Liver (tissue), 9 donors: ENCODE measurements around the gene ZSCAN21. TPM values are rescaled to one million over a fixed set of nuclear protein-coding genes. Genes with fewer than 3 reads are reported as not detected.

Experiments
- DNase-seq: peaks from one replicate; pipeline ENCODE4 v3.0.0-alpha.2; 2017; ENCODE audit warnings: low spot score
- H3K27ac ChIP-seq, 2 donors: one replicate each; pipeline ENCODE4 v1.7.0; 2013; ENCODE audit warnings: inconsistent platforms in 2 of 2, low read length in 2 of 2, control low read depth in 1 of 2, low read depth in 1 of 2, mild to moderate bottlenecking in 1 of 2
- H3K27me3 ChIP-seq, 4 donors: one replicate each; pipeline versions ENCODE4 v1.6.1 to v1.7.0; 2013; ENCODE audit warnings: low read length in 3 of 4, inconsistent platforms in 1 of 4, mild to moderate bottlenecking in 1 of 4, moderate library complexity in 1 of 4; ENCODE audit not compliant: control insufficient read depth in 4 of 4, insufficient read depth in 4 of 4
- H3K36me3 ChIP-seq, 4 donors: one replicate each; pipeline versions ENCODE4 v1.6.1 to v1.7.0; 2013; ENCODE audit warnings: low read length in 3 of 4, mild to moderate bottlenecking in 3 of 4, low read depth in 1 of 4, moderate library complexity in 1 of 4; ENCODE audit not compliant: control insufficient read depth in 4 of 4, insufficient read depth in 3 of 4
- H3K4me1 ChIP-seq, 4 donors: one replicate each; pipeline versions ENCODE4 v1.6.1 to v1.7.0; 2013; ENCODE audit warnings: low read length in 3 of 4, mild to moderate bottlenecking in 3 of 4, moderate library complexity in 1 of 4; ENCODE audit not compliant: control insufficient read depth in 4 of 4, insufficient read depth in 4 of 4
- H3K4me3 ChIP-seq, 3 donors: one replicate each; pipeline versions ENCODE4 v1.6.1 to v1.7.0; 2013; ENCODE audit warnings: low read length in 3 of 3, control low read depth in 1 of 3, low read depth in 1 of 3, mild to moderate bottlenecking in 1 of 3
- H3K9ac ChIP-seq, 2 donors: one replicate each; pipeline ENCODE4 v1.7.0; 2013; ENCODE audit warnings: low read length in 2 of 2, mild to moderate bottlenecking in 2 of 2, moderate library complexity in 2 of 2, control low read depth in 1 of 2, low read depth in 1 of 2
- H3K9me3 ChIP-seq, 4 donors: one replicate each; pipeline versions ENCODE4 v1.6.1 to v1.7.0; 2013; ENCODE audit warnings: low read length in 3 of 4; ENCODE audit not compliant: control insufficient read depth in 4 of 4
- ATF3 ChIP-seq: IDR thresholded peaks from 2 replicates; pipeline ENCODE4 v1.6.1; 2016; ENCODE audit warnings: antibody characterized with exemption
- CTCF ChIP-seq: fragments of 150-350 bp; IDR thresholded peaks from 2 replicates; pipeline ENCODE4 v1.5.1; 2017; ENCODE audit warnings: improper control_type of control experiment, low read depth, low read length; ENCODE audit not compliant: missing input control
- EGR1 ChIP-seq, 2 donors: IDR thresholded peaks; 2 replicates each; pipeline ENCODE4 v1.6.1; 2016 to 2018; ENCODE audit warnings: antibody characterized with exemption in 2 of 2, low read depth in 2 of 2
- FOXA1 ChIP-seq: IDR thresholded peaks from 2 replicates; pipeline ENCODE4 v1.6.1; 2016; ENCODE audit warnings: antibody characterized with exemption
- FOXA2 ChIP-seq: IDR thresholded peaks from 2 replicates; pipeline ENCODE4 v1.6.1; 2016; ENCODE audit warnings: antibody characterized with exemption
- GABPA ChIP-seq, 2 donors: IDR thresholded peaks in 1 of 2; conservative IDR thresholded peaks in 1 of 2; 2 replicates each; pipeline ENCODE4 v1.6.1; 2016; ENCODE audit warnings: antibody characterized with exemption in 2 of 2, mild to moderate bottlenecking in 1 of 2, moderate library complexity in 1 of 2
- HNF4A ChIP-seq, 2 donors: conservative IDR thresholded peaks; 2 replicates each; pipeline ENCODE4 v1.6.1; 2016; ENCODE audit warnings: antibody characterized with exemption in 2 of 2, mild to moderate bottlenecking in 2 of 2
- HNF4G ChIP-seq: IDR thresholded peaks from 2 replicates; pipeline ENCODE4 v1.6.1; 2016; ENCODE audit warnings: antibody characterized with exemption
- JUND ChIP-seq, 2 donors: IDR thresholded peaks; 2 replicates each; pipeline ENCODE4 v1.6.1; 2016; ENCODE audit warnings: antibody characterized with exemption in 2 of 2
- MAX ChIP-seq: IDR thresholded peaks from 2 replicates; pipeline ENCODE4 v1.6.1; 2016; ENCODE audit warnings: antibody characterized with exemption
- NR2F2 ChIP-seq: IDR thresholded peaks from 2 replicates; pipeline ENCODE4 v1.6.1; 2016; ENCODE audit warnings: antibody characterized with exemption
- RAD21 ChIP-seq, 2 donors: IDR thresholded peaks; 2 replicates each; pipeline ENCODE4 v1.6.1; 2016; ENCODE audit warnings: antibody characterized with exemption in 2 of 2, mild to moderate bottlenecking in 2 of 2
- RXRA ChIP-seq, 2 donors: IDR thresholded peaks; 2 replicates each; pipeline ENCODE4 v1.6.1; 2017 to 2018; ENCODE audit warnings: antibody characterized with exemption in 2 of 2, mild to moderate bottlenecking in 1 of 2
- SP1 ChIP-seq: IDR thresholded peaks from 2 replicates; pipeline ENCODE4 v1.6.1; 2018; ENCODE audit warnings: antibody characterized with exemption, mild to moderate bottlenecking
- TAF1 ChIP-seq: conservative IDR thresholded peaks from 2 replicates; pipeline ENCODE4 v1.6.1; 2016; ENCODE audit warnings: antibody characterized with exemption, mild to moderate bottlenecking
- YY1 ChIP-seq: IDR thresholded peaks from 2 replicates; pipeline ENCODE4 v1.6.1; 2016; ENCODE audit warnings: antibody characterized with exemption, mild to moderate bottlenecking
- ZBTB33 ChIP-seq: IDR thresholded peaks from 2 replicates; pipeline ENCODE4 v1.6.1; 2016; ENCODE audit warnings: antibody characterized with exemption
- WGBS: extraction: QIAGEN DNeasy Blood & Tissue Kit; methylation state at CpG from one replicate; pipeline ENCODE4 v1.1.7; 2013; 5-methylcytosine and 5-hydroxymethylcytosine counted together
- polyA plus RNA-seq, 2 donors: library from polyadenylated mRNA; stranded (reverse) in 1 of 2; unstranded in 1 of 2; fragments of 200-250 nt in 1 of 2; fragments of >200 nt in 1 of 2; fragmentation: Nextera tagmentation in 1 of 2; extraction: Ambion mirVana in 1 of 2; gene quantifications; one replicate each; pipeline versions ENCODE4 v1.2.1 to v1.2.3, GENCODE V29; 2013 to 2015
- total RNA-seq, 2 donors: library from RNA; depleted of rRNA; stranded (reverse); fragments of >200 nt; gene quantifications; one replicate each; pipeline ENCODE4 v1.2.3, GENCODE V29; 2014
- TF ChIP-seq, protein P1 (sequence below): IDR thresholded peaks from 2 replicates; pipeline ENCODE4 v1.6.1; 2016; ENCODE audit warnings: antibody characterized with exemption, mild to moderate bottlenecking
- donor health status: healthy.
- donor health status: healthy.
- donor health status: healthy.
- donor health status: healthy.
- donor health status: healthy.

ZSCAN21 gene
- total and polyA plus RNA-seq, 4 donors, result 4.6 to 8.6 (median 6.9) TPM

DNA sequence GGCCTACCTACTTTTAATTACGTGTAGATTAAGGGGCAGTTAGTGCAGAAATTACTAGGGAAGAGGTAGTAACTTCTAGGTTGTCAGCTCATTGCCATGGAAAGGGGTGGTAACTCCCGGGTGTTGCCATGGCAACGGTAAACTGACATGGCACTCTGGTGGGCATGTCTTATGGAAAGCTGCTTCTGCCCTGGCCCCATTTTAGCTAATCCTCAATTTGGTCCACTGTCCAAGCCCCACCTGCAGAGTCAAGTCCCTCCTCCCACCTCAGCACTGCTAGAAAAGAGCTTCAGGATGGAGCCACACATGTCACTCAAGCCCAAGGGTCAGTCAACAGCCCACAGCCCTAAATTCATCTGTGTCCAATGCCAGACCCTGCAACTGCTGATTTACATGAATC lies 41.7 kb upstream of the ZSCAN21 start:
- no peak overlapping the region for H3K4me3 ChIP-seq
- TF ChIP-seq GABPA (IDR thresholded peaks at IDR 0.05 in 1 of 2, conservative IDR thresholded peaks at IDR 0.05 in 1 of 2) (no peak), RXRA (IDR thresholded peaks at IDR 0.05) (no peak)
- peak overlapping the region; percentile 44 to 76 for H3K27ac ChIP-seq
- H3K4me1 ChIP-seq, result peaks cover 13 to 73% (median 56%) of the 10 kb centered on the region in 4 donors
- DNase-seq, result no peak
- H3K27me3 ChIP-seq, result no peaks in the 10 kb centered on the region
- no peak overlapping the region for H3K9ac ChIP-seq
- H3K36me3 ChIP-seq, result no peaks in the 10 kb centered on the region
- H3K9me3 ChIP-seq, result no peaks in the 10 kb centered on the region
- WGBS, result 83% methylated on average over 3 of the region's 3 CpGs

DNA sequence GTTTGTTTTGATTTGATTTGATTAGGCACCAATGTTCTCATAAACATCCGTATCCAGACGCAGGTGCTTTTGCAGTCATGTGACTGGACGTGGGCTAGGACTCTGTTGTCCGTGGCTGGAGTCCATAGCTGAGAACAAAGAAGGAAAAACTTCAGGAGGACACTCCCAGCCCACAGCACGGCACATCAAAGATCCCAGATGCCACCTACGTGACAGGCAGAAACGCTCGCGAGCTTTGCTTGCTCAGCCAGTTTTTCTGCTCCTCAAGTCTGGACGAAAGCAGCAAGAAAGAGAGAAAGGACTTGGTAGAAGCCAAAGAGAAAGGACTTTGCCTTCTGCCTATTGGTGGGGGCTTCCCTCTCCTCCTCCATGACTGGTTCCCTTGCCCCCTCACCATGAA lies 41.0 kb upstream of the ZSCAN21 start:
- peaks cover 13 to 67% (median 50%) of the 10 kb centered on the region in 4 donors for H3K4me1 ChIP-seq

More for the DNA sequence above, 41.0 kb upstream of the ZSCAN21 start:
- Histone ChIP-seq H3K4me3 (no peak overlapping the region), H3K9ac (no peak overlapping the region), H3K27ac (peak overlapping the region in 1 of 2 donors; percentile 82), H3K36me3 (no peaks in the 10 kb centered on the region), H3K9me3 (no peaks in the 10 kb centered on the region), H3K27me3 (no peaks in the 10 kb centered on the region)
- TF ChIP-seq MAX, result no peak
- TF ChIP-seq CTCF, result no peak
- TF ChIP-seq TAF1, result no peak
- no peak for TF ChIP-seq YY1
- peak; percentile 53 for TF ChIP-seq ZBTB33
- peak in 1 of 2 donors; percentile 38 for TF ChIP-seq RXRA (IDR thresholded peaks at IDR 0.05)
- TF ChIP-seq SP1, result no peak
- TF ChIP-seq ATF3, result no peak
- TF ChIP-seq RAD21 (IDR thresholded peaks at IDR 0.05), result no peak
- no peak for TF ChIP-seq GABPA (IDR thresholded peaks at IDR 0.05 in 1 of 2, conservative IDR thresholded peaks at IDR 0.05 in 1 of 2)
- peak; percentile 11 for TF ChIP-seq FOXA2
- no peak for TF ChIP-seq HNF4A (conservative IDR thresholded peaks at IDR 0.05)
- no peak for TF ChIP-seq FOXA1
- TF ChIP-seq, protein P1, sequence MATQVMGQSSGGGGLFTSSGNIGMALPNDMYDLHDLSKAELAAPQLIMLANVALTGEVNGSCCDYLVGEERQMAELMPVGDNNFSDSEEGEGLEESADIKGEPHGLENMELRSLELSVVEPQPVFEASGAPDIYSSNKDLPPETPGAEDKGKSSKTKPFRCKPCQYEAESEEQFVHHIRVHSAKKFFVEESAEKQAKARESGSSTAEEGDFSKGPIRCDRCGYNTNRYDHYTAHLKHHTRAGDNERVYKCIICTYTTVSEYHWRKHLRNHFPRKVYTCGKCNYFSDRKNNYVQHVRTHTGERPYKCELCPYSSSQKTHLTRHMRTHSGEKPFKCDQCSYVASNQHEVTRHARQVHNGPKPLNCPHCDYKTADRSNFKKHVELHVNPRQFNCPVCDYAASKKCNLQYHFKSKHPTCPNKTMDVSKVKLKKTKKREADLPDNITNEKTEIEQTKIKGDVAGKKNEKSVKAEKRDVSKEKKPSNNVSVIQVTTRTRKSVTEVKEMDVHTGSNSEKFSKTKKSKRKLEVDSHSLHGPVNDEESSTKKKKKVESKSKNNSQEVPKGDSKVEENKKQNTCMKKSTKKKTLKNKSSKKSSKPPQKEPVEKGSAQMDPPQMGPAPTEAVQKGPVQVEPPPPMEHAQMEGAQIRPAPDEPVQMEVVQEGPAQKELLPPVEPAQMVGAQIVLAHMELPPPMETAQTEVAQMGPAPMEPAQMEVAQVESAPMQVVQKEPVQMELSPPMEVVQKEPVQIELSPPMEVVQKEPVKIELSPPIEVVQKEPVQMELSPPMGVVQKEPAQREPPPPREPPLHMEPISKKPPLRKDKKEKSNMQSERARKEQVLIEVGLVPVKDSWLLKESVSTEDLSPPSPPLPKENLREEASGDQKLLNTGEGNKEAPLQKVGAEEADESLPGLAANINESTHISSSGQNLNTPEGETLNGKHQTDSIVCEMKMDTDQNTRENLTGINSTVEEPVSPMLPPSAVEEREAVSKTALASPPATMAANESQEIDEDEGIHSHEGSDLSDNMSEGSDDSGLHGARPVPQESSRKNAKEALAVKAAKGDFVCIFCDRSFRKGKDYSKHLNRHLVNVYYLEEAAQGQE, result no peak
- TF ChIP-seq HNF4G, result no peak
- TF ChIP-seq EGR1 (IDR thresholded peaks at IDR 0.05; ENCODE audit: low read depth in 2 of 2), result no peak
- no peak for TF ChIP-seq JUND (IDR thresholded peaks at IDR 0.05)
- TF ChIP-seq NR2F2, result no peak
- no peak for DNase-seq
- 35% methylated on average over 10 of the region's 10 CpGs for WGBS
